ENCODE data around the gene PISD. TPM values are rescaled to one million over a fixed set of nuclear protein-coding genes. Genes with fewer than 3 reads are reported as not detected.
A peak's percentile ranks its signal among the peaks of the same experiment; 100 is the strongest.

The PISD gene
- total RNA-seq, 1 experiment from 2014 or later, result 22.4 TPM

- H3K27me3 ChIP-seq (replicated peaks), result no peaks in the 10 kb centered on the region
- H3K36me3 ChIP-seq, result peaks cover 34% of the 10 kb centered on the region
- H3K9me3 ChIP-seq (replicated peaks), result no peaks in the 10 kb centered on the region
- no peak overlapping the region for H3K4me3 ChIP-seq
- H3K27ac ChIP-seq, result peak overlapping the region; percentile 98
- H3K4me1 ChIP-seq (replicated peaks), result peaks cover 48% of the 10 kb centered on the region
- peak; percentile 88 to 93 for DNase-seq (ENCODE audit: low read depth in 1 of 2, low spot score in 2 of 2)
Observed at GRCh38 chr22:31646186-31647019, 15.6 kb downstream of the PISD start.

DNA sequence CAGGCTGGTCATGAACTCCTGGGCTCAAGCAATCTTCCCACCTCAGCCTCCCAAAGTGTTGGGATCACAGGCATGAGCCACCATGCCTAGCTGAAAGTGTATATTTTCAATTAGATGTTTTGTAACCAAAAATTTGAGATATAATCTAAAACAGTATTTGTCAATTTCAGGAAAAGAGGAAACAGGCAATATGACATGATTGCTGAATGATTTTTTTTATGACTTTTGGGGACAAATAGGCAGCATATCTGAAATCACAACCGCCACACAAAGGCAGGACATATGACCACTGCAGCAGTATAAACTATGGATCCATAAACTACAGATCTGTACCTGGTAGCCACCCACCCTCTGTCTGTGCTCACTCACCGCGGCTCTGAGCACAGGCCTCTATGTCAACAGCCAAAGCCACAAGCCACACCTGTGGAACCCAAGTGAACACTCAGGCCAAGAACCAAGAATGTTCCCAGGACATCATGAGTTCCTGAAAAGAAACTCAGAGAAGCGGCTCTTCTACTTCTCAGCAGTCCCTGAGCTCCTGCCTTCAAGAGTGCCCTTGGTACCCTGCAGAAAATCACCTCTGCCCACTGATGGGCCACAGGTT lies 22.5 kb downstream of the PISD start:
- H3K27ac ChIP-seq, result no peak overlapping the region
- H3K9me3 ChIP-seq (replicated peaks), result no peaks in the 10 kb centered on the region
- no peaks in the 10 kb centered on the region for H3K4me1 ChIP-seq (replicated peaks)
- peaks cover 7% of the 10 kb centered on the region for H3K36me3 ChIP-seq
- no peak for DNase-seq (ENCODE audit: low read depth in 1 of 2, low spot score in 2 of 2)
- no peak overlapping the region for H3K4me3 ChIP-seq
- no peaks in the 10 kb centered on the region for H3K27me3 ChIP-seq (replicated peaks)

GRCh38 chr22:31637891-31638618 lies 24.0 kb downstream of the PISD start:
- peaks cover 4% of the 10 kb centered on the region for H3K36me3 ChIP-seq
- DNase-seq (ENCODE audit: low read depth in 1 of 2, low spot score in 2 of 2), result no peak
- H3K27me3 ChIP-seq (replicated peaks), result no peaks in the 10 kb centered on the region
- no peak overlapping the region for H3K4me3 ChIP-seq
- no peaks in the 10 kb centered on the region; the same call in 1 of the 2 replicates for H3K4me1 ChIP-seq (replicated peaks)
- H3K27ac ChIP-seq, result no peak overlapping the region
- no peaks in the 10 kb centered on the region for H3K9me3 ChIP-seq (replicated peaks)

DNA sequence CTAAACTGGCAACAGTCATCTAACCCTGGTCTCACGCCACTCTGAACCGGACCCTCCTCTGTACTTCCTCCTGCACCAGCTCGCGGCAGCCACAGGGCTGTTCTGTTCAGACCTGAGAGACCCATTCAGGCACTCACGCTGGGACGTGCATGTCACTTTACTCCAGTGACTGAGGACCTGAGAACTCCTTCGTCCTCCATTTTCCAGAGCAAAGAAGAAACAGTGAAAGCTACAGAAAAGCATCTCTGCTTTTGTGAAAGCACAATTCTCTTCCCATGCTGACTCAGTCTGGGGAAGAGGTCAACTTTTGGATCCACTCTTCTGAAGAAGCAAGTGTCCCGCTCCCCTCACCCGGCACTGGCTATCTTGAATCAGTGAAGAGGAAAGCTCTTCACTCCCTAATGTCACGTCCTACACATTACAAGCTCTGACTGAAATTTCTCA lies 24.5 kb downstream of the PISD start:
- H3K4me1 ChIP-seq (replicated peaks), result no peaks in the 10 kb centered on the region; the same call in 1 of the 2 replicates

DNA sequence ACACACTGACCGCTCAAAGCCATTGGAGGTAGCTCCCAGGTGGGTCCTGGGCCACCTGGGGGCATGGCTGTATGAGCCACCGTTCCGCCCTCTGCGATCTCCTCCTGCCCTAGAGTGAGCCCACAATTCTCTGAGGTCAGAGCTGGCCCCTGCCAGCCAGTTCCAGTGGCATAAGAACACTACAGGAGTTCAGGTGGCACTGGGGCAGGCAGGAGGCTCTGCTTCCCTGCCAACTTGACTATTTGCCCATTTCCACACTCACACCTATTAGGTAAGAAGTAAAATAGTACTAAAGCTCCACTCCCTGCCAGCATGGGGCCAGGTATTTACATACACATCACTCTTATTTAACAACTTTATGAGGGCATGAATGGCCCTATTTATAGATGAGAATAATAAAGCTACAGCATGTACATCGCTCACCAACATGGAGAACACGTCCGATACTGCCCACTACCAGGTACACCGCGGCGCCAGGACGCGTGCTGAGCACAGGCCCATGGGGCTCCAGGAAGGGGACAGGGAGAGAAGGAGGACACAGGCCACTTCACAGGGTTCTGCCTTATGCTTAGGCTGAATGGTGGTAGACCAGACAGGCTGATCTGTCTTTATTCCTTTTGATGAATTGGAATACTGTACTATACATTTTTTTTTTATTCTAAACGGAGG lies 26.2 kb downstream of the PISD start:
- Histone ChIP-seq H3K9me3 (replicated peaks) (no peaks in the 10 kb centered on the region), H3K27me3 (replicated peaks) (no peaks in the 10 kb centered on the region), H3K36me3 (no peaks in the 10 kb centered on the region), H3K27ac (no peak overlapping the region), H3K4me3 (no peak overlapping the region), H3K4me1 (replicated peaks) (peaks cover 4% of the 10 kb centered on the region)
- no peak for DNase-seq (ENCODE audit: low read depth in 1 of 2, low spot score in 2 of 2)

More for the DNA sequence above, 24.5 kb downstream of the PISD start:
- Histone ChIP-seq H3K9me3 (replicated peaks) (no peaks in the 10 kb centered on the region), H3K27me3 (replicated peaks) (no peaks in the 10 kb centered on the region), H3K4me3 (no peak overlapping the region), H3K27ac (no peak overlapping the region), H3K36me3 (peaks cover 4% of the 10 kb centered on the region)
- DNase-seq (ENCODE audit: low read depth in 1 of 2, low spot score in 2 of 2), result no peak

- DNase-seq (ENCODE audit: low read depth in 1 of 2, low spot score in 2 of 2), result no peak
- Histone ChIP-seq H3K36me3 (peaks cover 41% of the 10 kb centered on the region), H3K4me3 (no peak overlapping the region), H3K4me1 (replicated peaks) (peaks cover 21% of the 10 kb centered on the region), H3K27me3 (replicated peaks) (no peaks in the 10 kb centered on the region), H3K9me3 (replicated peaks) (no peaks in the 10 kb centered on the region), H3K27ac (no peak overlapping the region)
Observed at GRCh38 chr22:31631436-31631835, 30.6 kb downstream of the PISD start.

DNA sequence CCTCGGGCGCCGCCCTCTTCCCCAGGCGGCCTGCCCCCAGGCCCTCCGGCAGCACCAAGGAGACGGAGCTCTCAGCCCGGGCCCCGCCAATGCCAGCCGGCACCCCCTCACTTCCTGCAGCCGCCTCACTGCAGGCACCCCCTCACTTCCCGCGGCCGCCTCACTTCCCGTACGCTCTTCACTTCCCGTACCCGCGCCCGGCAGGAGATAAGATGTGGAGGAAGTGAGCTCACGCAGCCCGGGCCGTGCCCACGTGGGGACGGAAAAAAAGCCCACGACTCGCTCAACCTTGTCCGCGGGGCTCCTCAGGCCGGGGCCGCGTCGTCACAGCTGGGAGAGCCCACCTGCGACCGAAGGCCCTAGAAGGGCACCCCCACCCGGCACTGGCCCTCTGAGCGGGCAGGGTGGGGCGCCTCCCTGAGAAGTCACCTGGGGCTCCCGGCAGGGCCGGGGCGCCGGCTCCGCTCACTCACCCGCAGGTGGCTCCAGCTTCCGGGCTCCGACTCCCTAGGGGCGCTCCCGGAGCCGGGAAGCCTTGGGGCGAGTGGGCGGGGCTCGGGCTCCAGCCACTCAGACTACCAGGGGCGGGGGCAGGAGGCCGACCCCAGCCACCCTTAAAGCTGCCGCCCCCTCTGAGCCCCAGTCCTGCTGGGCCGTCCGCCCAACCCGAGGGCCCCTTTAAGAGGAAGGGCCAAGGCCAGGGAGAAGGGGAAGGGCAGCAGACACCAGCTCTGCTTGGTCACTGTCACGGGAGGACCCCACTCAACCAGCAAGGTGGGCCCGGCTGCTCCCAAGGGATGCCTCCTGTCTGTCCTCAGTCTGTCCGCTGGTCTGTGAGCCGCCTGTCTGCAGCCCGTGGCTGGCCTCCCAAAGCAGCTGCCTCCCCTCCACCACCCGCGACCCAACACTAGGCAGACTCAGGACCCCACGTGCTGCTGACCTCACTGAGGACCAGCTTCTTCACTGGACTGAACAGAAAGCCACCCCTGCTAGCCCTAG lies 31.4 kb downstream of the PISD start:
- Histone ChIP-seq H3K27me3 (replicated peaks) (no peaks in the 10 kb centered on the region), H3K4me1 (replicated peaks) (peaks cover 21% of the 10 kb centered on the region), H3K9me3 (replicated peaks) (no peaks in the 10 kb centered on the region), H3K36me3 (peaks cover 46% of the 10 kb centered on the region), H3K27ac (peak overlapping the region; percentile 56), H3K4me3 (peak overlapping the region; percentile 76)
- DNase-seq (ENCODE audit: low read depth in 1 of 2, low spot score in 2 of 2), result peak; percentile 71 to 80

DNA sequence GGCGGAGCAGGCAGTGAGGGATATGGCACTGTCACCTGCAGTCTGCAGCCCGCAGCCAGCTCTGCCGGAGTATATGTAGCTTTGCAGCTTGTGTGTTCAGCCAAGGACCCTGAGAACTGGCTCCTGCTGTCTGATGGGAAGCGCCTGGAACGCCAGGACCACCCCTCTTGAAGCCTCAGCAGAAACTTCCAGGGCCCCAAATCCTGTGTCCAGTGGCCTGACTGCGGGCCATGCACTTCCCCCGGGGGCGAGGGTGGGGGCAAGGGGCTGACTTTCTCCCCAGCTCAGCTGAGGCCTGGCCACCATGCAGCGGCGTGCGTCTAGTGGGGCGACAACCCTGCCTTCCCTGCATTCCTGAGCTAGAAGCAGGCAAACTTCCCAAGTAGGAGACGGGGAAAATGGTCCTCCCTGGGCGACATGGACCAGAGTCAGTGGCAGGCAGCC lies 32.3 kb downstream of the PISD start:
- peak overlapping the region; percentile 56 for H3K27ac ChIP-seq
- peaks cover 21% of the 10 kb centered on the region for H3K4me1 ChIP-seq (replicated peaks)
- no peaks in the 10 kb centered on the region for H3K27me3 ChIP-seq (replicated peaks)
- H3K9me3 ChIP-seq (replicated peaks), result no peaks in the 10 kb centered on the region
- H3K4me3 ChIP-seq, result peak overlapping the region; percentile 76
- peaks cover 51% of the 10 kb centered on the region for H3K36me3 ChIP-seq
- DNase-seq (ENCODE audit: low read depth in 1 of 2, low spot score in 2 of 2), result no peak

DNA sequence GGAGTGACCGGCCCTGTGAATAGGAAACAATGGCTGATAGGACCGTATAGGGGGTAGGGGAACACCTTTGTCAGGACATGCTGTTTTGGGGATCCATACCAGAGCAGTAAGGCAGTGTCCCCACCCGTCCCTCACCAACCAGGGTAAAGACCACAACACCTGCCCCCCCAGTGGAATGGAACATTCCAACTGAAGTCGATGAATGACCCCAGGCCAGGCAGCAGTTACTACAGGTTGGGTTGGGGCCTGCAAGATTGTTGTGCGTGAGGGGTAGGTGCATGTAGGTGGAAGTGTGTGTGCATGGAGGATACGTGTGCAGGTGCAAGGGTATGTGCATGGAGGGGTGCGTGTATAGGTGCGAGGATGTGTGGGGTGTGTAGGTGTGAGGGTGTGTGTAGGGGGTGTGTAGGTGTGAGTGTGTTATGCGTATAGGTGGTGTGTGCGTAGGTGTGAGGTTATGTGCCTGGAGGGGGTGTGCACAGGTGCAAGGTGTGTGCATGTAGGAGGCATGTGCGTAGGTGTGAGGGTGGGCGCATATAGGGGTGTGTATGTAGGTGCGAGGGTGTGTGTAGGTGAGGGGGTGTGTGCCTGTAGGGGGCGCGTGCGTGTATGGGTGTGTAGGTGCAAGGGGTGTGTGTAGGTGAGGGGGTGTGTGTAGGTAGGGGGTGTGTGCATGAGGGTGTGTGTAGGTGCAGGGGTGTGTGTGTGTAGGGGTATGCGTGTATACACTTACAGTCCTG lies 32.9 kb downstream of the PISD start:
- DNase-seq (ENCODE audit: low read depth in 1 of 2, low spot score in 2 of 2), result no peak
- H3K27me3 ChIP-seq (replicated peaks), result no peaks in the 10 kb centered on the region
- peaks cover 21% of the 10 kb centered on the region for H3K4me1 ChIP-seq (replicated peaks)
- no peaks in the 10 kb centered on the region for H3K9me3 ChIP-seq (replicated peaks)
- H3K27ac ChIP-seq, result no peak overlapping the region
- H3K36me3 ChIP-seq, result peaks cover 55% of the 10 kb centered on the region
- H3K4me3 ChIP-seq, result peak overlapping the region; percentile 76

DNA sequence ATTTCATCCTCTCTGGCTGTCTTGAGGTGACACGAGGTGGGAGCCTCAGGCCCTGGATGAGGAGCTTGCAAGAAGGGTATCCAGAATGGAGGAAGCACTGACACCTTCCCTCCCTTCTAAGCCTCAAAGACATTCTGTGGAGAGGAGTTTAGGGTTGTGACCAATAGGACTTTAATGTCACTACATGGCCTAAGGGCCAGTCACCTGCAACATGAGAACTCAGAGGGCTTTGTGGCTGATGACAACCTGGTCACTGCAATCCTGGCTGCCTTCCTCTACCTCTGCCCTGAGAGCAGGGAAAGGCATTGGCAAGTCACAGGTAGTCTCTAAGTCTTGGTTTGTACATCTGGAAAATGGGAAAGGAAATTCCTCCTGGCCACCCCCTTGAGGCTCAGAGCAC lies 33.7 kb downstream of the PISD start:
- H3K27ac ChIP-seq, result no peak overlapping the region

GRCh38 chr22:31627223-31627731 lies 34.7 kb downstream of the PISD start:
- H3K27me3 ChIP-seq (replicated peaks), result no peaks in the 10 kb centered on the region
- no peak for DNase-seq (ENCODE audit: low read depth in 1 of 2, low spot score in 2 of 2)
- no peak overlapping the region for H3K4me3 ChIP-seq
- H3K9me3 ChIP-seq (replicated peaks), result no peaks in the 10 kb centered on the region
- peaks cover 21% of the 10 kb centered on the region for H3K4me1 ChIP-seq (replicated peaks)
- H3K27ac ChIP-seq, result no peak overlapping the region
- H3K36me3 ChIP-seq, result peaks cover 69% of the 10 kb centered on the region

More for the DNA sequence above, 33.7 kb downstream of the PISD start:
- no peak overlapping the region for H3K4me3 ChIP-seq
- peaks cover 21% of the 10 kb centered on the region for H3K4me1 ChIP-seq (replicated peaks)
- no peak for DNase-seq (ENCODE audit: low read depth in 1 of 2, low spot score in 2 of 2)
- peaks cover 59% of the 10 kb centered on the region for H3K36me3 ChIP-seq
- H3K9me3 ChIP-seq (replicated peaks), result no peaks in the 10 kb centered on the region
- no peaks in the 10 kb centered on the region for H3K27me3 ChIP-seq (replicated peaks)

Data from SJSA1 (cell line).